GM21737 (cell line): ENCODE results near the gene PTPN5.

Experiments
- ATAC-seq: cut with Tn5 transposase; IDR thresholded peaks from one replicate; pipeline ENCODE4 v1.9.1; 2021; ENCODE audit warnings: mild to moderate bottlenecking, moderate library complexity; ENCODE audit not compliant: unreplicated experiment

PTPN5 gene

GRCh38 chr11:18773681-18774080, 17.9 kb downstream of the PTPN5 start:
- no peak for ATAC-seq

GRCh38 chr11:18773104-18773503, 18.5 kb downstream of the PTPN5 start:
- no peak for ATAC-seq

GRCh38 chr11:18772211-18772610, 19.4 kb downstream of the PTPN5 start:
- ATAC-seq, result no peak

- no peak for ATAC-seq
Observed at GRCh38 chr11:18771266-18772035, 20.1 kb downstream of the PTPN5 start.

GRCh38 chr11:18770479-18771125, 21.0 kb downstream of the PTPN5 start:
- no peak for ATAC-seq

GRCh38 chr11:18769802-18770456, 21.7 kb downstream of the PTPN5 start:
- ATAC-seq, result peak; percentile 61

- no peak for ATAC-seq
Observed at GRCh38 chr11:18768978-18769377, 22.6 kb downstream of the PTPN5 start.

- peak; percentile 80 for ATAC-seq
Observed at GRCh38 chr11:18768472-18768901, 23.1 kb downstream of the PTPN5 start.

GRCh38 chr11:18766015-18766414, 25.6 kb downstream of the PTPN5 start:
- ATAC-seq, result no peak

- ATAC-seq, result no peak
Observed at GRCh38 chr11:18765554-18765953, 26.0 kb downstream of the PTPN5 start.

GRCh38 chr11:18761741-18762140, 29.9 kb downstream of the PTPN5 start:
- ATAC-seq, result no peak

- ATAC-seq, result no peak
Observed at GRCh38 chr11:18761144-18761543, 30.5 kb downstream of the PTPN5 start.

GRCh38 chr11:18757811-18758210, 33.8 kb downstream of the PTPN5 start:
- no peak for ATAC-seq

- no peak for ATAC-seq
Observed at GRCh38 chr11:18756889-18757288, 34.7 kb downstream of the PTPN5 start.

GRCh38 chr11:18754308-18754707, 37.3 kb downstream of the PTPN5 start:
- ATAC-seq, result no peak

GRCh38 chr11:18752502-18752901, 39.1 kb downstream of the PTPN5 start:
- no peak for ATAC-seq

GRCh38 chr11:18750944-18751343, 40.7 kb downstream of the PTPN5 start:
- ATAC-seq, result no peak

- ATAC-seq, result no peak
Observed at GRCh38 chr11:18749681-18750319, 41.8 kb downstream of the PTPN5 start.

- ATAC-seq, result no peak
Observed at GRCh38 chr11:18748766-18749365, 42.7 kb downstream of the PTPN5 start.

- ATAC-seq, result no peak
Observed at GRCh38 chr11:18745251-18745650, 46.3 kb downstream of the PTPN5 start.

GRCh38 chr11:18743900-18744514, 47.6 kb downstream of the PTPN5 start:
- ATAC-seq, result no peak
